Muscle of back (tissue), 11 donors: Measurements from ENCODE around the gene TBC1D22A. TPM values are rescaled to one million over a fixed set of nuclear protein-coding genes. Genes with fewer than 3 reads are reported as not detected.

Experiments used
- DNase-seq, 3 donors: peaks; one replicate each; pipeline versions ENCODE4 v3.0.0 to v3.0.0-alpha.2; 2013
- polyA plus RNA-seq, 10 donors: library from polyadenylated mRNA; unstranded; fragments of 120-200 nt; gene quantifications; one replicate each; pipeline ENCODE4 v1.2.1, GENCODE V29; 2013; ENCODE audit not compliant: insufficient read length in 10 of 10

The TBC1D22A gene
- polyA plus RNA-seq, 10 donors = 10.6 to 14.9 (median 13.4) TPM

DNA sequence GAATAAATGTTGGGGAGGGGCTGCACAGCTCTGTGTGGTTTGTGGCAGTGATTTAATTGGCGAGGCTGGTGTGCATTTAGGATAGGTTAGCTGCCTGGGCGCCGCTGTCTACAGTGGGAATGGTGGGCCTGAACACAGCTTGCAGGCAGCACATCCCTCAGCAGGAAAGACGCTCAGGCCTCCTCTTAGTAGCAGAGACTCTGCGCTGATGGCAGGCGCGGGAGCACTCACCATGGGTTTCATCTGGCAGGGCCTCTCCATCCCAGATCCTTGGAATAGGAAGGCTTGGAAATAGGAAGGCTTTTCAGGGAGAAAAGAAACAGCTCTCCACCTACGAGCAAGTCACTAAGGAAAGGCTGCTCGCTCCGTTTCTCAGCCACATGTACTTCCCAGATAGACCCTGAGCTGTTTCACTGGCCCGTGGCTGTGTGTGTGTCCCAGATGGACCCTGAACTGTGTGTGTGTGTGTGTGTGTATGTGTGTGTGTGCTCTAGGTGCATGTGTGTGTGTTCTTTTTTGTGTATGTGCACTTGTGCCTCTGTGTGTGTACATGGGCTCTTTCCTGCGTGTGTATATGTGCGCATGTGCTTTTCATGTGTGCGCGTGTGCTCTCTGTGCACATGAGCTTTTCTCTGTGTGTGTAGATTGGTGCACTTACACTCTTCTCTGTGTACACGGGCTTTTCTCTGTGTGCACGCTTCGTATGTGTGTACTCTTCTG lies 144.0 kb downstream of the TBC1D22A start:
- no peak for DNase-seq

DNA sequence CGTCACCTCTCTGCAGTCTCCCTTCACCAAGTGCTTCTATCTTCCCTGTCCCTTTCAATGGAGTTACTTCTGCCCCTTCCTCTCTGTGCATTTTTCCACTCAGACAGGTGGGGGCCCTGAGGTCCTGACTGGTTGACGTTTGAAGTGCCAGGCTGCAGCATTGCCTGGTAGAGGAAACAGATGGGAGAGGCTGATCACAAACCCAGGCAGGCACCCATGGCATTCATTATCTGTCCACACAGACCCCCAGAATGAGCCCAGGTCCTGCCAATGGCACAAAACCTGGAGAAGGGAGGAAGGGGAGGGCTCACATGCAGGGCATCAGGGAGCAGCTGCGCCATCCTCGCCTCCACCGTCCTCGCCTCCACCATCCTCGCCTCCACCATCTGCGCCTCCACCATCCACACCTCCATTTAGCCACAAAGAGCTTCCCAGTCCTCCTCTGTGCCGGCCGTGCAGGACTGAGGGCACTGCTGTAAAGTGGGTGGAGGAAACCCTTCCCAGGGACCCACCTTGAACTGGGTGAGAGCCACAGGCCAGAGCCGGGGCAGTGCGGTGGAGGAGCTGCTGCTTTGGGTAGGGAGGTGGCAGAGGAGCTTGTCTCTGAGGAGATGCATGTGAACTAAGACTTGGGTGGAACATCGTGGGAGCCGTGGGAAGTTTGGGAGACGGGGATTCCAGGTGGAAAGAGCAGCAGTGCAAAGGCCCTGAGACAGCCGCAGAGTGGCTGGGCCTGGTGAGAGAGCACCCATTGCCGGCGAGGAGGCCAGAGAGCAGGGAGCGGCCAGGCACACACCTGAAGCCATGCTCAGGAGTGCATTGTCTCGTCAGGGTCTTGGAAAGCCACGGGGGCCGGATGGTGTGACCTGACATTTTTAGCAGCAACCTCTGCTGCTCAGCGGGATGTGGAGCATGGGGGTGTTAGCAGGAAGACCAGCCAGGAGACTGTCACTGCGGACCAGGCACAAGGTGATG lies 145.1 kb downstream of the TBC1D22A start:
- DNase-seq = no peak

DNA sequence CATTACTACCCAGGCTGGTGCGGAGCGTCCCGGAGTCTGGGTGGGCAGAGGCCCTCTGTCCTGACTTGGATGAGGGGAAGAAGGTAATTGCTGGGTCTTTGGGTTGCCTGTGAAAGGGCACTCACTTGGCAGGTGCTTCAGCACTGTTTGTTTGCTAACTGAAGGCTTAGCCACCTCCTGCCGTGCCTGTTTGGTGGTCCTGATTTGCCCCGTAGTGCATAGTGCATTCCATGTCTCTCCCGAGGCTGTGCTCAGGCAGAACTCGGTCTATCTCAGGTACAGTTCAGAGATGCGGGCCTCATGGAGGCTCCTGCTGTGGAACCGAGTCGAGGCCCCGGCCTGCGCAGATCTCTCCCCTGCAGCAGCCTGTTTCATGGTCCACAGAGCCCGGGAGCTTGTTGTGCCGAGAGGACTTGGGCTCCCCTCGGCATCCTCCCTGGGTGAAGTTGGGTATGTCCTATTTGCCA lies 146.2 kb downstream of the TBC1D22A start:
- DNase-seq = no peak

DNA sequence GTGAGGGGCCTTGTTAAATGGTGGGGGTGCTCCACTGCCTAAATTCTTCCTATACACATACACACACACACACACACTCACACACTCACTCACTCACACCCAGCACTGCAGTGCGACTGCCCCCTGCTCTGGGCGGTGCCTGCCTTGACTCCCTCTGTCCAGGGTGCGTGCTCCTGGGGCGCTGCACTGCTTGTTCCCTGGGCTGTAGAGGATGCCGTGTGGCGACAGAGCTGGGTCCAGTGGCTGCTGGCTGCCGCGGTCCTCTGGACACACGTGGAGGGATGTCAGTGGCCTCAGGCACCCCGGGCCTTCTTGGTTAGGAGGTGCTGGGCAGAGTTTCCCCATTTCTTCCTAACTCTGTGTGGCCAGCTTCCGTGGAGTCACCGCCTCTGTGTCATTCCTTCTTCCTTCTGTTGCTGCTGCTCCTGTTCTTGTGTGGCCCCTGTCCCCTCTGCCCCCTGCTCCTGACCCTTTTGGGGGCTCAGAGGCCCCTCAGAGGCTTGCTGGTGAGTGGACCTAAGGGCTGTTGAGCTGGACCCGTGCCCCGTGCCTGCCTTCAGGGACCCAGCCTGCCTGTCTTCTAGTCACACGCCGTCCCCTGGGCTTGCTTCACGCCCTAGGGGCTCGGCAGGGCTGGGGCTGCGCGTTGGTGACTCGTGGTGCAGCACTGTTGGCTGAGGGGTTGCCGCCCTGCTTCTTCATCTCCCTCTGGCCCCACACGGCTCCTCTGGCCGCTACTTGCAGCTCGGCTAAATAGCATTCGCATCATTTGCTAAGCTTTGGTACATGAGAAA lies 147.0 kb downstream of the TBC1D22A start:
- DNase-seq = no peak

DNA sequence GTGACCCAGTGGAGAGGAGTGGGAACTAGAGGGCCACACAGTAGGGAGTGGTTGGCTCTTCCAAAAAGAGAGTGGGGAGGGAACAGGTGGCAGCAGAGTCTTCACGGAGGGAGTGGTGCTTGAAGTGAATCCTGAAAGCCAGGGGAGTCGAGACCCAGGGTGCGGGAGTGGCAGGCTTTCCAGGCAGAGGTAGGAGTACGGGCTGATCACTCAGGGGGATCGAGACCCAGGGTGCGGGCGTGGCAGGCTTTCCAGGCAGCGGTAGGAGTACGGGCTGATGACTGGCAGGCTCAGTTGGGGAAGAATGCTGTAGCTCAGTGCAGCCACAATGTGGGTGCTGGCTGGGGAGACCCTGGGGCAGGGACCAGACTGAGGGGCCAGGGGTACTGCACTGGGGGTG lies 148.2 kb downstream of the TBC1D22A start:
- no peak for DNase-seq

DNA sequence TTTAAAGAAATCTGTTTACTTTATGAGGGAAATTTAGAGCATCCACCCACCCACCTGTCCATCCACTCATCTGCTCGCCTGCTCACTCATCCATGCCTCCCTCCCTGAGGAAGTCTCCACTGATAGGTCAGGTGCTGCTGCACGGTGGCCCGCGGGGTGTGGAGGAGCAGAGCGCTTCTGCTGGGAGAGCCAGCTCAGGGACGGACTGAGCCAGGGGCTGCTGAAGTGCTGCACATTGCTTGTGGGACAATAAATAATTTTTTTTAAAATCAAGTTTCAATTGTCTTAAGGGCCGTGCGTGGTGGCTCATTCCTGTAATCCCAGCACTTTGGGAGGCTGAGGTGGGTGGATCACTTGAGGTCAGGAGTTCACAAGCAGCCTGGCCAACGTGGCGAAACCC lies 148.9 kb downstream of the TBC1D22A start:
- DNase-seq = no peak

DNA sequence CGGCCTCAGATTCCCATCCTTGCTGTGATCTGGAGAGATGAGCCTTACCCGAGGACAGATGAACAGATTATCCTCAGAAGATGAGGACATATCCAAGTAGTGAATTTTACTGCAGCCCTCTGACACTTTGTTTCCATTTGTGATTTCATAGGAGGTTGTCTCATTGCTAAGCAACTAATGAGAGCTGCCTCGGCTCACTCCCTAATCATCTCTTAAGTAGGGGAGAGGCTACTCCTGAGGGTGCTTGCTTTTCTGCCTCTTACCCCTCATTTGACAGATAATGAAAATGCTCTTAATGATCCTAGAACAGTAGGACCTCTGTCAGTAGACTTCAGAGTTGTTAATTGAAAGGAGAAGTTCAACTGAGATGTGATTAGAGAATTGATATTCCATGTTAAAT lies 150.9 kb downstream of the TBC1D22A start:
- no peak for DNase-seq

DNA sequence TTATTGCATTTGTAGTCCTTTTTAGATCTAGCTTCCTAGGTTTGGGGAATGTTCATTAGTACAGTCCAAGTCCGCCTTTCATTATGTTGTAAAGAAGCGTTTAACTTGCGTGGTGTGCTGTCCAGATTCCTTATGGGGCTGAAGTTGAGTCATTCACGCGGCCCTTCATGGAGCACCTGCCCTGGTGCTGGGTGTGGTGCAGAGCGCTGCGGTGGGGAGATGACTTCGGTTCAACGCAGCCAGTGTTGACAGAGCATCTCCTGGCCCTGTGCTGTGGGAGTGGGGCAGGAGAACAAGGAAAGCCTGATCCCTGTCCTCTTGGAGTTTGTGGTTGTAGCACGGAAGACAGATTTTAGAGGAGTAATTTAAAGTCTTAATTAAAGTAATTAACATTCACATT lies 152.0 kb downstream of the TBC1D22A start:
- DNase-seq = no peak

DNA sequence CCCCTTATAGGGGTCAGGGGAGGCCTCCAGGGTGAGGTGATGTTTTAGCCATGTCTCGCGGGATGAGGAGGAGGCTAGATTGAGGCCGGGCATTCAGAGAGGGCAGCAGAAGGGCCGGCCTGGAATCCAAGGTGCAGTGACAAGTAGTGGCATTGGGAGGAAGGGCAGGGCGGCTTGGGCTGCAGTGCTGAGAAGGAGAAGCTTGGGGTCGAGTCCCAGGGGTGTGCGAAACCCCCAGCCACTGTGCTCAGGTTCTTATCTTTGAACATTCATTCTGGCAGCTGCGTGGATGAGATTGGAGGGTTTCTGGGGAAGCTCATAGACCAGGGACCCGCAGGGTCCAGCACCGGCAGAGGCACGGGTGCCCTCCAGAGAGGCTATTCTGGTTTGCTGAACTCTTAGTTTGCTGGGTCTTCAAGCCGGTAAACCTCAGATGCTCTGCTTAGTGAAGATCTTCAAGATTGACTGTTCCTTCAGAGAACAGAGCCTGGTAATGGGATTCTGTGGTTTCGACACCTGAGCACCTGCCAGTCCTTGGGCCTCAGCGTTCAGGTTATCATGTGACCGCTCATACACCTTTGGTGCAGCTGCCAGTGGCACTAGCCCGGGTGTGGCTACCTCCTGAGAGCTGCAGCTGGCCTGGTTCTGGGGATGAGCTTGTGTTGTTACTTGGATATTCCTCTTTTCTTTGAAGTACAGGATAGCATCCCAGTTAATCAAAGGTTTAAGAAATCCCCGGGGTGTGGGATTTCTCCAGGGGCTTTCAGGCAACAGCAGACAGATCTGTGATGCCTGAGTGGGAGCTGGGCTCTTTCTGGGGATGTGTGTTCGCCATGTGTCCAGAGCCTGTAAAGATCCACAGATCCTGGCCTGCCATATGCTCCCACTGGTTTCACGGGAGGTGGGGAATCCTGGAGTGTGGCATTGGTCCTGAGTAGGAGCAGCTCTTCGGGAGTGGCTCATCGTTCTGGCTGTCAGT lies 152.8 kb downstream of the TBC1D22A start:
- no peak for DNase-seq

DNA sequence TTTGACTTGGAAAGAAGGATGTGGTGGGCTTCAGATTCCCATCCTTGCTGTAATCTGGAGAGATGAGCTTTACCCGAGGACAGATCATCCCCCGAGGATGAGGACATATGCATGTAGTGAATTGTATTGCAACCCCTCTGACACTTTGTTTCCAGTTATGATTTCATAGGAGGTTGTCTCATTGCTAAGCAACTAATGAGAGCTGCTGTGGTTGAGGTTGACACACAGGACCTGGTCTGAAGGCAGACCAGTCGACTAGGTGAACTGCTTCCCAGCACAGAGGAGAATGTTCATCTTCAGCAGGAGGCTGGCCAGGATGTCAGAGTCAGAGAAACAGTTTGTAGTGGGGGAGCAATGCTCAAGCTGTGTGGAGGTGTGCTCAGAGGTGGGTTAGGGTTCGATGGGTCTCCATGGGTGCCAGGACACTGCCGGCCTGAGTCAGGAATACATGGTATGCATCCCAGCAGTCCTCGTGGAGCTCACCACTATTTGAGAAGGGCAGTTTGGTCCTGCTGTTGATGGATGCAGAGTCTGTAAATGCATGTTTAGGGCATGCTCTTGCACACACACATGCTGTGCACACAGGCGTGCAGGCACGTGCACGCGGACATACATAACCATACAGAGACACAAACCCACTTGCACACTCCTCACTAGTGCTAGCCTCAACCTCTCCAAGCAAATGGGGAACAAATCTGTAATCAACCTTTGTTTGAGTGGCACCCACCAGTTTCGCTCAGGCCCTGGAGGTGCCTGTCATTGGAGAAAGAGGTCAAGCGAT lies 153.7 kb downstream of the TBC1D22A start:
- DNase-seq = no peak

DNA sequence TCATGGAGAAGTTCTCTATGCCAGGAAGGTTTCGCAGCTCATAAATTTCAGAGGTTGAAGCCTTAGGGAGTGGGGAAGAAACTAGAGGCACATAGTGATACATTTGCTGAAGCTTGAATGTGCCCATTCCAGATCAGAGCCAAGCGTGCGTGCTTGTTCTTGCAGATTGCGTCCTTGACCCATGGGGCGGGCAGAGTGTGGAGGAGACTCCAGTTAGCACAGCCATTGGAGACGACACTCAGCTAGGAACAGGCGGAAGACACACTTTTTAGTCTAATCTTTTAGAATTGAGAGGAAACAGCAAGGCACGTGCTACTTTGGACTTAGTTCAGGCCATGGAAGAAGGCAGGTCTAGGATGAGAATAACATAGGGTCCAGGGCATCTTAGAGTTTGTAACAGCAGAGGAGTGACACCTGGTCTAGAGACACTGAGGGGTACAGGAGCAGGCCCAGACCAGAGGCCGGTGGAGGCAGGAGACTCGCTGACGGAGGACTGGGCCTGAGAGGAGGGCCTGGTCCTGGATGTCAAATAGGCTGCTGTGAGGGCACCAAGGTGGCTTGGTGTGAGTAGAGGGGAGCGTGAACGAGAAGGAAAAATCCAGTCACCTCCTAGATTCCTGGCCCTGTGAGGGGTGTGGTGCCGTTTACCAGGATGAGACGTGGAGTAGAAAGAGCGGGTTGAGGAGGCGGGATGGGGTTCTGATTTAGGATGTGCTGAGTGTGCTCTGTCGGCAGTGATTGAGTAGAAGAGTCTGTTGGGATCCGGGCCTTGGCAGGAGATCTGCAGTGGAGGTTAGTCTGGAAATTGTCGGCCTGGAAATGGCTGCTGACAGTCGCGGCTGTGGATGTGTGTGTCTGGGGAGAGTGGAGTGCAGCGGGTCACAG lies 154.7 kb downstream of the TBC1D22A start:
- DNase-seq = peak in 2 of 3 donors; percentile 31 to 69

DNA sequence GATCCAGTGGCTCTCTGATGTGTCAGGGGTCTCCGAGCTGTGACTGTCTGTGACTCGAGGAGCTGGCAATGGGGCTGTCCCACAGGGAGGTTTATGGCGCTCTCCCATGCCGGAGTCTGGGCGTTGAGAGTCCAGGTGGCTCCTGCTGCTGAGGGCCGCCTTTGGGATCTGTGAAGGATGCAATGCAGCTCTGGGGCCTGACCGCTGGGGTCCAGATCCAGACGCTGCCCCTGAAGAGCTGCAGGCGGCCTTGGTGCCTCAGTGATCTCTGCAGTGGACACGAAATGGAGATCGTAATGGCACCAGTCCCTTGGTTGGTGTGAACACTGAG lies 155.3 kb downstream of the TBC1D22A start:
- DNase-seq = no peak

DNA sequence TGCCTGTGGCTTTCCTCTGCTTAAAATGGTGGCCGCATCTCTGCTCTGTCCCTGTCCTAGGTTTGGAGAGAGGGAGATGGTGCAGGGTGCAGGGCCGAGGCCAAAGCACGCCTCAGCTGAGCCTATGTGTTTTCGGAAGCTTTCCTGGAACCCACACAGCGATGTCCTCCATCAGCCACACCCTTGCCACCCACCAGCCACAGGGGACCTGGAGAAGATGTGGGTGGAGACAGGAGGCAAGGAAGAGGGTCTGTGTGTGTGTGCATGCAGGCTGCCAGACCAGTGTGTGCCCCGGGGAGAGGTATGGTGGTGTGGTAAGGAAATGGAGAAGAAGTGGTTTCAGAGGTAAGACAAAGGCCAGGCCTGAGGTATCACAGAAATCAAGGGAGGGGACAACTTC lies 155.7 kb downstream of the TBC1D22A start:
- no peak for DNase-seq

DNA sequence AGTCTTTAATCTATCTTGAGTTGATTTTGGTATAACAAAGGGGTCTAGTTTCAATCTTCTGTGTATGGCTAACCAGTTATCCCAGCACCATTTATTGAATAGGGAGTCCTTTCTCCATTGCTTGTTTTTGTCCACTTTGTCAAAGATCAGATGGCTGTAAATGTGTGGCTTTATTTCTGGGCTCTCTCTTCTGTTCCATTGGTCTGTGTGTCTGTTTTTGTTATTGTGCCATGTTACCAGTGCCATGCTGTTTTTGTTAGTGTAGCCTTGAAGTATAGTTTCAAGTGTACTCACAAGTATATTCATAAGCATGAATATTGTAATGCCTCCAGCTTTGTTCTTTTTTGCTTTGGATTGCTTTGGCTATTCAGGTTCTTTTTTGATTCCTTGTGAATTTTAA lies 159.6 kb downstream of the TBC1D22A start:
- DNase-seq = no peak

DNA sequence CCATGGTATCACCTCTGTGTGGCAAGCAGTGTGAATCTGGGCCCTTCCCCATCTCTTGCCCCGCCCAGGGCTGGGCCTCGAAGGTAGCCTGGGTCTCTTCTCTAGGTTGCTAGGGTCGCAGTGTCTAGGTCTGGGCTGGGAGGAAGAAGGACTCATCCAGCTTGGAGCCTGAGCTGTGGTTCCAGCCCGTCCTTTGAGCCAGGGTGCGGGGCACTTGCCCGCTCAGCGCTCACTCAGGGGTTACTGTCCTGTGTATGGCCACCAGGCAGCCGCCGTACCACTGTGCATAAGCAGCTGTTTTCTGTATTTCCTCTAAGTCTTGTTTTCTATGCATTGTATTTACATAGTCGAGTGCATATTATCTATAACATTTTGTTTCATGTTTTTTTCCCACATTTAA lies 160.9 kb downstream of the TBC1D22A start:
- DNase-seq = no peak

DNA sequence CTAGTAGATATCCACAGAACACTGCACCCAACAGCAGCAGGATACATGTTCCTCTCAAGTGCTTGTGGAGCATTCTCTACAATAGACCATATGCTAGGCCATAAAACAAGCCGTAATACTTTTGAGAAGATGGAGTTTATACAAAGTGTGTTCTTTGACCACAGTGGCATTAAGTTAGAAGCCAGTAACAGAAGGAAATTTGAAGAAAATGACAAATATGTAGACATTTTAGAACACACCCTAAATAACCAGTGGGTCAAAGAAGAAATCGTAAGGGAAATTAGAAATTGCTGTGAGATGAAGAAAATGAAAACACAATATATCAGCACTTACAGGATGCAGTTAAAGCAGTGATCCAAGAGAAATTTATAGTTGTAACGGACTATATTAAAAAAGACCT lies 163.4 kb downstream of the TBC1D22A start:
- DNase-seq = no peak

DNA sequence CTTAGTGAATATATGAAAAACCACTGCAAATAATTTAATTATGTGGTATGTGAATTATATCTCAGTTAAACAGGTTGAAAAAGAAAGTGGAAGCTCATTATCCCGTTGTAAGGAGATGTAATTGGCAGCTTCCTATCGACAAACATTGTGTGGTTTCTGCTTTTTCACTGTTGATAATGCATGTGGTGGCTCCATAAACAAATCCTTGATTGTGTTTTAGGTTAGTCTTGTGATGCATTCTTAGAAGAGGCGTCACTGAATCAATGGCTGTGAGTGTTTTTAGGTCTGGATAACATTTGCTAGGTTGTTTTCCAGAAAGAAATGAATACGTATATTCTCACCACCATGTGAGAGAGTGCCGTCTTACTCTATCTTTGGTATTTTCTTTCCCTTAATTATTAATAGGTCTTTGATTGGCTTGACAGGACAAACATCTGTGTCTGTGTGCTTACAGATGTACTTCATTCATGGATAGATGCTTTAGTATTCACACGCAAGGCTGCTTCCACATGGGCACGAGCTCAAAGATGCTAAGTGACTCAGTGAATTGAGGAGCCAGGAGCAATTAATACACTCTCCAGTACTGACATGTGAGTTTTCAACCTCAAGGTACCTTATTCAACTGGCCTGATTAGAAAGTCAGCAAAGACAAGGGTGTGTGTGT lies 166.7 kb downstream of the TBC1D22A start:
- DNase-seq = no peak

DNA sequence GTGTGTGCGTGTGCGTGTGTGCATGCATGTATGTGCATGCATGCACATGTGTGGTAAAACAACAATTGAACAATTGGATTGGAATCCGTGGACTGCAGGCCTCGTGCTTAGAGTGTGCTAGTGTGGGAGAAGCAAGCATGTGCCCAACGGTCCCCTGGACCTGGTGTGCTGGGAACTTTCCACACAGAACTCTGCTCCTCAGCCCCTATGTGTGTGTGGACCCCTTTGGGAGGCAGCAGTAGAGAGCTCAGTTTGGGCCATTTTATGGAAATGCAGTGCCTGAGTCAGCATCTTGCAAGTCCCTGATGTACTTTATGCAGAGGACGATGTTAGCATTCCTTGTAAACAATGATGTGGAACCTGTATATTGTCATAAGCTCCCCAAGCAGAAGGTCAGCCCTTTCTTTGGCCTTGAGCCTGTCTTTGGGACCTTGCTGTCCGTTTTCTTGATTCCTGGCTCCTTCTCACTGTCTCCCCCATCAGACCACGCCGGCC lies 167.3 kb downstream of the TBC1D22A start:
- DNase-seq = no peak
